Large intestine (tissue), 3 donors: Measurements from ENCODE around the gene UST. TPM values are rescaled to one million over a fixed set of nuclear protein-coding genes. Genes with fewer than 3 reads are reported as not detected.

Experiments used
- DNase-seq, 2 donors: peaks; one replicate each; pipeline versions ENCODE4 v3.0.0 to v3.0.0-alpha.2; 2013
- H3K27ac ChIP-seq: one replicate; pipeline ENCODE4 v1.5.1; 2013; ENCODE audit warnings: low read length
- H3K27me3 ChIP-seq: 2 replicates; pipeline ENCODE4 v1.6.1; 2013; ENCODE audit warnings: low read length; ENCODE audit not compliant: control insufficient read depth, insufficient read depth
- H3K36me3 ChIP-seq: 2 replicates; pipeline ENCODE4 v1.6.1; 2013; ENCODE audit warnings: low read length; ENCODE audit not compliant: control insufficient read depth, insufficient read depth
- H3K4me1 ChIP-seq: one replicate; pipeline ENCODE4 v1.6.1; 2013; ENCODE audit warnings: low read length; ENCODE audit not compliant: control insufficient read depth, insufficient read depth
- H3K4me3 ChIP-seq: one replicate; pipeline ENCODE4 v1.5.1; 2013; ENCODE audit warnings: low read length
- H3K9me3 ChIP-seq: one replicate; pipeline ENCODE4 v1.6.1; 2013; ENCODE audit warnings: mild to moderate bottlenecking, low read depth, low read length, moderate library complexity; ENCODE audit not compliant: control insufficient read depth
- WGBS: methylation state at CpG from one replicate; pipeline ENCODE4 v1.1.5; 2013; ENCODE audit warnings: low lambda C conversion rate; ENCODE audit not compliant: insufficient coverage; 5-methylcytosine and 5-hydroxymethylcytosine counted together
- polyA plus RNA-seq: library from polyadenylated mRNA; unstranded; fragments of 120-200 nt; gene quantifications from one replicate; pipeline ENCODE4 v1.2.1, GENCODE V29; 2013

UST gene
- polyA plus RNA-seq, 1 donor, result 2.9 TPM

GRCh38 chr6:148765898-148766808 lies 19.3 kb downstream of the UST start:
- no peak for DNase-seq
- Histone ChIP-seq H3K4me1 (no peaks in the 10 kb centered on the region), H3K9me3 (no peaks in the 10 kb centered on the region)

GRCh38 chr6:148768646-148769270 lies 21.9 kb downstream of the UST start:
- H3K27ac ChIP-seq, result no peak overlapping the region
- H3K27me3 ChIP-seq, result peaks cover 4% of the 10 kb centered on the region
- WGBS, result no CpG with 5 or more reads among the region's 3 CpGs
- no peaks in the 10 kb centered on the region for H3K9me3 ChIP-seq
- H3K4me1 ChIP-seq, result no peaks in the 10 kb centered on the region
- no peaks in the 10 kb centered on the region for H3K36me3 ChIP-seq
- no peak overlapping the region for H3K4me3 ChIP-seq
- no peak for DNase-seq

More at GRCh38 chr6:148765898-148766808, 19.3 kb downstream of the UST start:
- Histone ChIP-seq H3K27ac (no peak overlapping the region), H3K36me3 (no peaks in the 10 kb centered on the region), H3K4me3 (no peak overlapping the region), H3K27me3 (peaks cover 4% of the 10 kb centered on the region)
- WGBS, result 93% methylated on average over 2 of the region's 5 CpGs

GRCh38 chr6:148769304-148769968 lies 22.6 kb downstream of the UST start:
- H3K27me3 ChIP-seq, result peaks cover 4% of the 10 kb centered on the region
- no peaks in the 10 kb centered on the region for H3K9me3 ChIP-seq
- no peak for DNase-seq
- no peaks in the 10 kb centered on the region for H3K36me3 ChIP-seq
- H3K27ac ChIP-seq, result no peak overlapping the region
- H3K4me3 ChIP-seq, result no peak overlapping the region
- H3K4me1 ChIP-seq, result no peaks in the 10 kb centered on the region
- WGBS, result 100% methylated on average over 1 of the region's 4 CpGs

- 100% methylated on average over 2 of the region's 8 CpGs for WGBS
- no peak for DNase-seq
- Histone ChIP-seq H3K27me3 (peaks cover 4% of the 10 kb centered on the region), H3K4me1 (no peaks in the 10 kb centered on the region), H3K27ac (no peak overlapping the region), H3K4me3 (no peak overlapping the region), H3K36me3 (no peaks in the 10 kb centered on the region), H3K9me3 (no peaks in the 10 kb centered on the region)
These were observed 23.8 kb downstream of the UST start for GRCh38 chr6:148770408-148771211.

GRCh38 chr6:148771212-148771601 lies 24.4 kb downstream of the UST start:
- Histone ChIP-seq H3K4me3 (no peak overlapping the region), H3K4me1 (no peaks in the 10 kb centered on the region), H3K27ac (no peak overlapping the region), H3K9me3 (no peaks in the 10 kb centered on the region), H3K36me3 (no peaks in the 10 kb centered on the region), H3K27me3 (peaks cover 4% of the 10 kb centered on the region)
- no CpG with 5 or more reads among the region's 3 CpGs for WGBS
- no peak for DNase-seq

GRCh38 chr6:148771896-148772554 lies 25.2 kb downstream of the UST start:
- no peaks in the 10 kb centered on the region for H3K9me3 ChIP-seq
- no peaks in the 10 kb centered on the region for H3K4me1 ChIP-seq
- DNase-seq, result no peak
- H3K4me3 ChIP-seq, result no peak overlapping the region
- no peak overlapping the region for H3K27ac ChIP-seq
- no CpG with 5 or more reads among the region's 6 CpGs for WGBS
- H3K36me3 ChIP-seq, result no peaks in the 10 kb centered on the region
- peaks cover 4% of the 10 kb centered on the region for H3K27me3 ChIP-seq

GRCh38 chr6:148775161-148775560 lies 28.3 kb downstream of the UST start:
- peaks cover 2% of the 10 kb centered on the region for H3K27me3 ChIP-seq
- H3K4me1 ChIP-seq, result no peaks in the 10 kb centered on the region
- no peaks in the 10 kb centered on the region for H3K9me3 ChIP-seq
- no peak overlapping the region for H3K27ac ChIP-seq
- no peak for DNase-seq
- no peaks in the 10 kb centered on the region for H3K36me3 ChIP-seq
- no peak overlapping the region for H3K4me3 ChIP-seq
- 100% methylated on average over 4 of the region's 6 CpGs for WGBS

GRCh38 chr6:148776321-148777308 lies 29.8 kb downstream of the UST start:
- no peak for DNase-seq
- WGBS, result no CpG with 5 or more reads among the region's 15 CpGs
- no peaks in the 10 kb centered on the region for H3K27me3 ChIP-seq
- no peaks in the 10 kb centered on the region for H3K9me3 ChIP-seq
- H3K4me1 ChIP-seq, result no peaks in the 10 kb centered on the region
- H3K36me3 ChIP-seq, result no peaks in the 10 kb centered on the region
- H3K4me3 ChIP-seq, result no peak overlapping the region
- H3K27ac ChIP-seq, result peak overlapping the region; percentile 7

GRCh38 chr6:148779142-148779562 lies 32.3 kb downstream of the UST start:
- DNase-seq, result no peak
- no peak overlapping the region for H3K27ac ChIP-seq
- 93% methylated on average over 2 of the region's 6 CpGs for WGBS
- H3K4me3 ChIP-seq, result no peak overlapping the region
- no peaks in the 10 kb centered on the region for H3K4me1 ChIP-seq
- no peaks in the 10 kb centered on the region for H3K27me3 ChIP-seq
- H3K9me3 ChIP-seq, result no peaks in the 10 kb centered on the region
- no peaks in the 10 kb centered on the region for H3K36me3 ChIP-seq
